Measurements from ENCODE around the gene LDHD. TPM values are rescaled to one million over a fixed set of nuclear protein-coding genes. Genes with fewer than 3 reads are reported as not detected.

Gene LDHD
- total RNA-seq, 6 experiments from 2014 or later, result 0.58 to 2.0 (median 0.77) TPM

GRCh38 chr16:75079346-75079926 lies 37.1 kb downstream of the LDHD start:
- TF ChIP-seq CTCF (IDR thresholded peaks at IDR 0.05), result no peak
- Mint-ChIP-seq H3K4me1 (ENCODE audit: low read depth) (peaks cover 22% of the 10 kb centered on the region), H3K9me3 (no peaks in the 10 kb centered on the region), H3K36me3 (ENCODE audit: low read depth) (no peaks in the 10 kb centered on the region), H3K27ac (no peak overlapping the region), H3K27me3 (ENCODE audit: insufficient read depth) (no peaks in the 10 kb centered on the region; the same call in none of the 2 replicates), H3K4me3 (no peak overlapping the region)
- DNase-seq, result no peak

GRCh38 chr16:75078886-75079285 lies 37.7 kb downstream of the LDHD start:
- Mint-ChIP-seq H3K27ac (no peak overlapping the region), H3K36me3 (ENCODE audit: low read depth) (no peaks in the 10 kb centered on the region), H3K4me1 (ENCODE audit: low read depth) (peaks cover 22% of the 10 kb centered on the region), H3K4me3 (no peak overlapping the region), H3K27me3 (ENCODE audit: insufficient read depth) (no peaks in the 10 kb centered on the region; the same call in none of the 2 replicates), H3K9me3 (no peaks in the 10 kb centered on the region)
- TF ChIP-seq CTCF (IDR thresholded peaks at IDR 0.05), result no peak
- no peak for DNase-seq

GRCh38 chr16:75075688-75076268 lies 40.8 kb downstream of the LDHD start:
- no peak for DNase-seq
- no peaks in the 10 kb centered on the region for H3K36me3 Mint-ChIP-seq (ENCODE audit: low read depth)
- H3K4me3 Mint-ChIP-seq, result no peak overlapping the region
- no peaks in the 10 kb centered on the region for H3K9me3 Mint-ChIP-seq
- no peaks in the 10 kb centered on the region; the same call in 1 of the 2 replicates for H3K27me3 Mint-ChIP-seq (ENCODE audit: insufficient read depth)
- peaks cover 23% of the 10 kb centered on the region for H3K4me1 Mint-ChIP-seq (ENCODE audit: low read depth)
- TF ChIP-seq CTCF (IDR thresholded peaks at IDR 0.05), result no peak
- H3K27ac Mint-ChIP-seq, result no peak overlapping the region

GRCh38 chr16:75074920-75075687 lies 41.5 kb downstream of the LDHD start:
- no peak for DNase-seq
- Mint-ChIP-seq H3K36me3 (ENCODE audit: low read depth) (no peaks in the 10 kb centered on the region), H3K4me3 (no peak overlapping the region), H3K4me1 (ENCODE audit: low read depth) (peaks cover 23% of the 10 kb centered on the region), H3K27me3 (ENCODE audit: insufficient read depth) (no peaks in the 10 kb centered on the region; the same call in 1 of the 2 replicates), H3K27ac (no peak overlapping the region), H3K9me3 (no peaks in the 10 kb centered on the region)
- TF ChIP-seq CTCF (IDR thresholded peaks at IDR 0.05), result no peak

- no peak for TF ChIP-seq CTCF (IDR thresholded peaks at IDR 0.05)
- no peak overlapping the region for H3K27ac Mint-ChIP-seq
- DNase-seq, result no peak
- H3K9me3 Mint-ChIP-seq, result no peaks in the 10 kb centered on the region
- H3K4me3 Mint-ChIP-seq, result no peak overlapping the region
- no peaks in the 10 kb centered on the region; the same call in 1 of the 2 replicates for H3K27me3 Mint-ChIP-seq (ENCODE audit: insufficient read depth)
- H3K36me3 Mint-ChIP-seq (ENCODE audit: low read depth), result no peaks in the 10 kb centered on the region
- peaks cover 21% of the 10 kb centered on the region for H3K4me1 Mint-ChIP-seq (ENCODE audit: low read depth)
Observed at GRCh38 chr16:75074304-75074793, 42.2 kb downstream of the LDHD start.
